Measurements from ENCODE around the gene ECT2L. TPM values are rescaled to one million over a fixed set of nuclear protein-coding genes. Genes with fewer than 3 reads are reported as not detected.
"Not testable (repeated sequence)": the region's sequence is repeated elsewhere in the genome, so short reads cannot be mapped to it uniquely, and the experiment has no call there.

ECT2L gene
- total RNA-seq, 1 experiment from 2014 or later = not detected

GRCh38 chr6:138926579-138926978 is 130.7 kb downstream of the ECT2L start:
- Histone ChIP-seq H3K4me2 (no peak overlapping the region), H3K9me3 (ENCODE audit: insufficient read depth, low read depth) (no peaks in the 10 kb centered on the region; the same call in 1 of the 2 replicates), H3F3A (ENCODE audit: insufficient read depth, low read depth) (no peaks in the 10 kb centered on the region; the same call in 1 of the 2 replicates), H3K27me3 (ENCODE audit: insufficient read depth, low read depth) (no peaks in the 10 kb centered on the region), H3K36me3 (ENCODE audit: low read depth) (peaks cover 26% of the 10 kb centered on the region; the same call in 1 of the 2 replicates), H3K27ac (no peak overlapping the region), H3K79me2 (ENCODE audit: low read depth) (no peaks in the 10 kb centered on the region), H3K9me2 (ENCODE audit: insufficient read depth) (no peaks in the 10 kb centered on the region), H2AFZ (no peak overlapping the region), H3K4me3 (no peak overlapping the region), H3K4me1 (replicated peaks; ENCODE audit: insufficient read depth) (no peaks in the 10 kb centered on the region), H4K20me1 (ENCODE audit: insufficient read depth) (no peaks in the 10 kb centered on the region)
- TF ChIP-seq EZH2 (IDR thresholded peaks at IDR 0.05; ENCODE audit: low read depth) (no peak), CTCF (conservative IDR thresholded peaks at IDR 0.05) (no peak)
- ChIA-PET POLR2A (ENCODE audit: unreplicated experiment) (no interaction called here), CTCF (no interaction called here)
- DNase-seq = no peak
- BruUV-seq (replicated peaks) = no TSS peak
- intact Hi-C loops (cut with micrococcal nuclease; ENCODE audit: unreplicated experiment) = loop anchor here (10.0 kb wide), 1 partner anchor 112 kb away; no protein-coding TSS in a partner anchor

- H3K9me2 ChIP-seq (ENCODE audit: insufficient read depth) = no peaks in the 10 kb centered on the region
- POLR2A ChIA-PET (ENCODE audit: unreplicated experiment) = interaction anchor here (0.7 kb wide), 1 partner anchor 291 kb away, joined by 7 read pairs; no protein-coding TSS in a partner anchor
- no peak overlapping the region for H3K4me3 ChIP-seq
- intact Hi-C loops (cut with micrococcal nuclease; ENCODE audit: unreplicated experiment) = no loop called here
- CTCF ChIA-PET = no interaction called here
- H4K20me1 ChIP-seq (ENCODE audit: insufficient read depth) = no peaks in the 10 kb centered on the region
- 0 out of 2 replicates have a peak, but pooled peaks cover 18% of the 10 kb centered on the region for H3K36me3 ChIP-seq (ENCODE audit: low read depth)
- no peak for TF ChIP-seq EZH2 (IDR thresholded peaks at IDR 0.05; ENCODE audit: low read depth)
- TF ChIP-seq CTCF (conservative IDR thresholded peaks at IDR 0.05) = no peak
- no peak overlapping the region for H2AFZ ChIP-seq
- no peak for DNase-seq
- H3K4me1 ChIP-seq (replicated peaks; ENCODE audit: insufficient read depth) = no peaks in the 10 kb centered on the region
- no TSS peak for BruUV-seq (replicated peaks)
- H3K4me2 ChIP-seq = no peak overlapping the region
- H3K27ac ChIP-seq = no peak overlapping the region
- no peaks in the 10 kb centered on the region for H3K79me2 ChIP-seq (ENCODE audit: low read depth)
- no peaks in the 10 kb centered on the region for H3K27me3 ChIP-seq (ENCODE audit: insufficient read depth, low read depth)
- H3F3A ChIP-seq (ENCODE audit: insufficient read depth, low read depth) = no peaks in the 10 kb centered on the region
- no peaks in the 10 kb centered on the region; the same call in 1 of the 2 replicates for H3K9me3 ChIP-seq (ENCODE audit: insufficient read depth, low read depth)
These were observed 135.8 kb downstream of the ECT2L start for GRCh38 chr6:138931660-138932059.

GRCh38 chr6:138936873-138937272 is 141.0 kb downstream of the ECT2L start:
- POLR2A ChIA-PET (ENCODE audit: unreplicated experiment) = not testable (repeated sequence)

More at GRCh38 chr6:138936873-138937272, 141.0 kb downstream of the ECT2L start:
- H3K4me2 ChIP-seq; CTCF ChIA-PET; H3K4me1 ChIP-seq (replicated peaks; ENCODE audit: insufficient read depth); H3K27ac ChIP-seq; H3K9me2 ChIP-seq (ENCODE audit: insufficient read depth); H3K27me3 ChIP-seq (ENCODE audit: insufficient read depth, low read depth); BruUV-seq (replicated peaks); DNase-seq; intact Hi-C loops (cut with micrococcal nuclease; ENCODE audit: unreplicated experiment); H2AFZ ChIP-seq; H3F3A ChIP-seq (ENCODE audit: insufficient read depth, low read depth); H3K79me2 ChIP-seq (ENCODE audit: low read depth); H4K20me1 ChIP-seq (ENCODE audit: insufficient read depth); H3K4me3 ChIP-seq; H3K9me3 ChIP-seq (ENCODE audit: insufficient read depth, low read depth): not testable (repeated sequence)
- peaks cover 16% of the 10 kb centered on the region for H3K36me3 ChIP-seq (ENCODE audit: low read depth)

Measured in PC-9 (cell line).